ENCODE measurements around the gene OR51E2.

- TF ChIP-seq CTCF (IDR thresholded peaks at IDR 0.05) (no peak), POLR2A (IDR thresholded peaks at IDR 0.05) (no peak)
These were observed 17.3 kb downstream of the OR51E2 start for GRCh38 chr11:4680341-4680740.
